ENCODE data around the gene NUMBL.
"Not testable (repeated sequence)": the region's sequence is repeated elsewhere in the genome, so short reads cannot be mapped to it uniquely, and the experiment has no call there.

NUMBL gene

GRCh38 chr19:40690050-40690692 lies at the start of gene NUMBL:
NUMBL (minus strand) TSS chr19:40690651; CDS start chr19:40690483, 168 bp downstream.
- no peak for DNase-seq

- no peak for DNase-seq
Observed at GRCh38 chr19:40739030-40739839, 48.8 kb upstream of the NUMBL start.

- no peak for DNase-seq
Observed at GRCh38 chr19:40737102-40737644, 46.7 kb upstream of the NUMBL start.

- no peak for DNase-seq
Observed at GRCh38 chr19:40736661-40737060, 46.2 kb upstream of the NUMBL start.

- DNase-seq, result no peak
Observed at GRCh38 chr19:40735013-40735771, 44.7 kb upstream of the NUMBL start.

GRCh38 chr19:40733149-40733548 lies 42.7 kb upstream of the NUMBL start:
- DNase-seq, result no peak

- not testable (repeated sequence) for DNase-seq
Observed at GRCh38 chr19:40732304-40732703, 41.9 kb upstream of the NUMBL start.

GRCh38 chr19:40730065-40730464 lies 39.6 kb upstream of the NUMBL start:
- DNase-seq, result not testable (repeated sequence)

- DNase-seq, result no peak
Observed at GRCh38 chr19:40726279-40726678, 35.8 kb upstream of the NUMBL start.

- DNase-seq, result no peak
Observed at GRCh38 chr19:40724855-40725254, 34.4 kb upstream of the NUMBL start.

- no peak for DNase-seq
Observed at GRCh38 chr19:40724315-40724714, 33.9 kb upstream of the NUMBL start.

- no peak for DNase-seq
Observed at GRCh38 chr19:40723661-40724254, 33.3 kb upstream of the NUMBL start.

GRCh38 chr19:40721936-40722661 lies 31.6 kb upstream of the NUMBL start:
- no peak for DNase-seq

- no peak for DNase-seq
Observed at GRCh38 chr19:40721140-40721486, 30.7 kb upstream of the NUMBL start.

GRCh38 chr19:40719414-40719894 lies 29.0 kb upstream of the NUMBL start:
- DNase-seq, result no peak

- peak in 15 of 58 donors; percentile 3 to 36 (median 11) for DNase-seq
Observed at GRCh38 chr19:40718774-40719391, 28.4 kb upstream of the NUMBL start.

- DNase-seq, result peak in 1 of 58 donors; percentile 8
Observed at GRCh38 chr19:40717880-40718773, 27.7 kb upstream of the NUMBL start.

- DNase-seq, result peak in 8 of 58 donors; percentile 29 to 67 (median 50)
Observed at GRCh38 chr19:40717325-40717879, 27.0 kb upstream of the NUMBL start.
